Measurements from ENCODE around the gene EPHB2. TPM values are rescaled to one million over a fixed set of nuclear protein-coding genes. Genes with fewer than 3 reads are reported as not detected.

The EPHB2 gene
- total RNA-seq, 2 experiments from 2014 or later = 0.13 TPM; not detected in 1

DNA sequence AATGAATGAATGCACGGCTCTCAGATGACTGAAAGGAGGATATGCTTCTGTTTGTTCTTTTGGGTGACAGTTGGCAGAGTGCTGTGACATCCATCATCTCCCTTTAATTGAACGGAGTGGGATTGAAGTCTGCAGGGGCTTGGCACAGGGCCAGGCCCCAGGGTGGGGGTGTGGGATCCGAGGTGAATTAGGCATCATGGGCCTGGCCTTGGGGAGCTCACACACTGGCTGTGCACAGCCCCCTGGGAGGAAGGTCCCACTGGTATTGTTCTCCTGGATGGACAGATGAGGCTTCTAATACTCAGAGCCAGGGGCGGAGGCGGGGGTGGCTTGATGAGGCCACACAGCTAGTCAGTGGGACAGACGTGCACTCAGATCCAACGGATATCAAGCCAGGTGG is 19.3 kb downstream of the EPHB2 start:
- intact Hi-C loops (cut with micrococcal nuclease) = no loop called here
- Mint-ChIP-seq H3K4me3 (no peak overlapping the region), H3K27me3 (peaks cover 6% of the 10 kb centered on the region), H3K4me1 (ENCODE audit: low read depth) (no peaks in the 10 kb centered on the region), H3K9me3 (no peaks in the 10 kb centered on the region), H3K36me3 (ENCODE audit: low read depth) (no peaks in the 10 kb centered on the region), H3K27ac (no peak overlapping the region)
- ChIA-PET CTCF (no interaction called here), POLR2A (no interaction called here)
- no peak for DNase-seq
- TF ChIP-seq, protein P1, sequence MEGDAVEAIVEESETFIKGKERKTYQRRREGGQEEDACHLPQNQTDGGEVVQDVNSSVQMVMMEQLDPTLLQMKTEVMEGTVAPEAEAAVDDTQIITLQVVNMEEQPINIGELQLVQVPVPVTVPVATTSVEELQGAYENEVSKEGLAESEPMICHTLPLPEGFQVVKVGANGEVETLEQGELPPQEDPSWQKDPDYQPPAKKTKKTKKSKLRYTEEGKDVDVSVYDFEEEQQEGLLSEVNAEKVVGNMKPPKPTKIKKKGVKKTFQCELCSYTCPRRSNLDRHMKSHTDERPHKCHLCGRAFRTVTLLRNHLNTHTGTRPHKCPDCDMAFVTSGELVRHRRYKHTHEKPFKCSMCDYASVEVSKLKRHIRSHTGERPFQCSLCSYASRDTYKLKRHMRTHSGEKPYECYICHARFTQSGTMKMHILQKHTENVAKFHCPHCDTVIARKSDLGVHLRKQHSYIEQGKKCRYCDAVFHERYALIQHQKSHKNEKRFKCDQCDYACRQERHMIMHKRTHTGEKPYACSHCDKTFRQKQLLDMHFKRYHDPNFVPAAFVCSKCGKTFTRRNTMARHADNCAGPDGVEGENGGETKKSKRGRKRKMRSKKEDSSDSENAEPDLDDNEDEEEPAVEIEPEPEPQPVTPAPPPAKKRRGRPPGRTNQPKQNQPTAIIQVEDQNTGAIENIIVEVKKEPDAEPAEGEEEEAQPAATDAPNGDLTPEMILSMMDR (IDR thresholded peaks at IDR 0.05) = no peak
- ATAC-seq = no peak

GRCh38 chr1:22731924-22732720 is 21.5 kb downstream of the EPHB2 start:
- CTCF ChIA-PET = interaction anchor here (1.7 kb wide), 1 partner anchor 27 kb away, joined by 6 read pairs; no protein-coding TSS in a partner anchor
- intact Hi-C loops (cut with micrococcal nuclease) = no loop called here
- no peaks in the 10 kb centered on the region for H3K4me1 Mint-ChIP-seq (ENCODE audit: low read depth)
- no peak overlapping the region for H3K4me3 Mint-ChIP-seq
- POLR2A ChIA-PET = no interaction called here
- no peaks in the 10 kb centered on the region for H3K36me3 Mint-ChIP-seq (ENCODE audit: low read depth)
- H3K27ac Mint-ChIP-seq = no peak overlapping the region
- H3K27me3 Mint-ChIP-seq = peaks cover 1% of the 10 kb centered on the region
- no peaks in the 10 kb centered on the region for H3K9me3 Mint-ChIP-seq
- TF ChIP-seq, protein P1 (IDR thresholded peaks at IDR 0.05) = no peak
- DNase-seq (no peak), ATAC-seq (no peak)

DNA sequence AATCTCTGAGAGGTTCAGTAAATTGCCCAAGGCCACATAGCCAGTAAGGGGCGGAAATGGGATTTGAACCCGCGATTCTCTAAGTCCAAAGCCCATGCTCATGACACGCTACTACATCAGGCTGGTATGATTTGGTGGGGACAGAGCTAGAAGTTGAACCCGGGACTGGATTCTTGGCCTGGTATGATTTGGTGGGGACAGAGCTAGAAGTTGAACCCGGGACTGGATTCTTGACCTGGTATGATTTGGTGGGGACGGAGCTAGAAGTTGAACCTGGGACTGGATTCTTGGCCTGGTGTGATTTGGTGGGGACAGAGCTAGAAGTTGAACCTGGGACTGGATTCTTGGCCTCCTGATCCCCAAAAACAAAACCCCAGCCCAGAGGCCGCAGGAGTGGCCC is 23.0 kb downstream of the EPHB2 start:
- POLR2A ChIA-PET = no interaction called here
- H3K9me3 Mint-ChIP-seq = no peaks in the 10 kb centered on the region
- H3K4me3 Mint-ChIP-seq = no peak overlapping the region
- DNase-seq (no peak), ATAC-seq (no peak)
- no peak overlapping the region for H3K27ac Mint-ChIP-seq
- no peaks in the 10 kb centered on the region for H3K36me3 Mint-ChIP-seq (ENCODE audit: low read depth)
- CTCF ChIA-PET = no interaction called here
- peaks cover 1% of the 10 kb centered on the region for H3K27me3 Mint-ChIP-seq
- no peaks in the 10 kb centered on the region for H3K4me1 Mint-ChIP-seq (ENCODE audit: low read depth)
- intact Hi-C loops (cut with micrococcal nuclease) = no loop called here
- TF ChIP-seq, protein P1 (IDR thresholded peaks at IDR 0.05) = no peak

DNA sequence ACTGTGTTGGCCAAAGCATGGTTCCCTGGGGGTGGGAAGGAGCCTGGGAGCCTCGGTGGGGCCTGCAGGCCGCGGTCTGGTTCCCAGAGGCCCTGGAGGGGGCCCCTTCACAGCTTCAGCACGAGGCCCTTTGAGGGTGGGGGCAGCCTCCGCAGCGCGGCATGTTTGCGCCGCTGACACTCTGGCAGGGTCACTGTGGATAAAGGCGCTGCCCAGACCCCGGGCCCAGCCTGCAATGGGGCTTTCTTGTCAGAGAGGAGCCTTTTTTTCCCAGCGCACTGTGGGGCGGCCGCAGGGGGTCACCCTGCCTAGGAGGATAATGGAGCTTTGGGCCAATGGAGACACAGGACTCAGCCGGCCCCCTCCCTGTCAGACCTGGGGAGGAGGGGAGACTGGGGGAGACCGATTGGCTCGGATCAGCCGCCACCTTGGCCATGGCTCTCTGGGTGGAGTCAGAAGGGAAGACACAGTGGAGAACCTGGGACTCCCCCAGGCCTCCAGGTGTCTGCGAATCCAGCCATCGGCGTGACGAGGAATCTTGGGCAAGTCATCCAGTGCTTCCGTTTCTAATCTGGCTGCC is 26.0 kb downstream of the EPHB2 start:
- Mint-ChIP-seq H3K4me1 (ENCODE audit: low read depth) (no peaks in the 10 kb centered on the region), H3K27ac (no peak overlapping the region), H3K4me3 (no peak overlapping the region), H3K36me3 (ENCODE audit: low read depth) (no peaks in the 10 kb centered on the region), H3K9me3 (no peaks in the 10 kb centered on the region), H3K27me3 (peaks cover 11% of the 10 kb centered on the region)
- ATAC-seq = no peak
- TF ChIP-seq, protein P1 (IDR thresholded peaks at IDR 0.05) = no peak
- ChIA-PET POLR2A (no interaction called here), CTCF (no interaction called here)
- DNase-seq = no peak
- intact Hi-C loops (cut with micrococcal nuclease) = no loop called here

DNA sequence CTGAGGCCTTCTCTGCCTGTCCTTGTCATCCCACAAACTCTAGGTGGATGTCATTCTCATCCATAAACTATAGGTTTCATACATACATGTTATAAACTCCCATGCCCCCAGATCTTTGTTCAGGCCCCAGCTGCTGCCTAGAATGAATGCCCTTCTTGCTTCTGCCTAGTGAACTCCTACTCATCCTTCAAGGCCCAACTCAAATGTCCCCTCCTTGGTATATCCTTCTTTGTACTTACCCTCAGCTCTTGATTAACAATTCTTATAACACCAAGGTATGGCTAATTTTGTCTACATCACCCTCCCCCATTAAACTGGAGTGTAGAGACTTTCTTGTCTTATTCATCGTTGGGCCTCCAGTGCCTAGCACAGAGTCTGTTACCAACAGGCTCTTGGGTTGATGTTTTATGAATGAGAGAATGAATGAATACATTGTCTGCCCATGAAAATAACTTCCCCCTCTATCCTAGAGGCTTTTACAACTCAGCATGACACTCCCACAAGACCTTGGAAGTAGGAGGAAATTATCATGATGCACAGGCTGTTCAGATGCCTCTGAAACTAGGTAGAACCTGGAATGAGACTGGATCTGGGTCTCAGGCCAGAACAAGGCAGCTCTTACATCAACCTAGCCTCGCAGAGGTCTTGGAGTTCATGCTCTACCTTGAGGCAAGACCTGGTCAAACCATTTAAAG is 26.9 kb downstream of the EPHB2 start:
- no peak for ATAC-seq
- no peaks in the 10 kb centered on the region for H3K36me3 Mint-ChIP-seq (ENCODE audit: low read depth)
- POLR2A ChIA-PET = no interaction called here
- DNase-seq = no peak
- no peak overlapping the region for H3K27ac Mint-ChIP-seq
- TF ChIP-seq, protein P1 (IDR thresholded peaks at IDR 0.05) = no peak
- peaks cover 13% of the 10 kb centered on the region for H3K27me3 Mint-ChIP-seq
- no peaks in the 10 kb centered on the region for H3K9me3 Mint-ChIP-seq
- intact Hi-C loops (cut with micrococcal nuclease) = no loop called here
- H3K4me3 Mint-ChIP-seq = no peak overlapping the region
- CTCF ChIA-PET = no interaction called here
- H3K4me1 Mint-ChIP-seq (ENCODE audit: low read depth) = no peaks in the 10 kb centered on the region

All from activated CD8-positive, alpha-beta T cell treated with anti-CD3 and anti-CD28 coated beads for 36 hours (primary cell).